MCF 10A (cell line): ENCODE data around the gene CTBP2. TPM values are rescaled to one million over a fixed set of nuclear protein-coding genes. Genes with fewer than 3 reads are reported as not detected.

Source experiments
- BruUV-seq: library from RNA; stranded (reverse); fragments of 400-500 nt; replicated peaks from 2 replicates; lab custom pipeline; 2021; lab: Mats Ljungman, UMichigan
- CTCF ChIA-PET: fragments of 300-600 bp; sonication (Branson Sonifier 250); formaldehyde crosslinking; extraction: SDS; loops from one replicate; lab custom pipeline; 2021; ENCODE audit warnings: antibody characterized with exemption, inconsistent platforms; lab: Yijun Ruan, JAX
- POLR2A ChIA-PET: fragments of 300-600, 350-650 bp; sonication (Branson Sonifier 250); formaldehyde crosslinking; extraction: SDS; loops from one replicate; lab custom pipeline; 2020; ENCODE audit warnings: antibody characterized with exemption, inconsistent platforms; lab: Yijun Ruan, JAX
- DNase-seq: peaks from one replicate; pipeline ENCODE4 v3.0.0-alpha.2; 2018; ENCODE audit not compliant: unreplicated experiment
- H3K27ac Mint-ChIP-seq: one replicate; pipeline ENCODE4 v1.8.0; 2022; ENCODE audit warnings: mild to moderate bottlenecking, low read depth, mixed read lengths; ENCODE audit not compliant: unreplicated experiment
- H3K27me3 Mint-ChIP-seq: one replicate; pipeline ENCODE4 v1.8.0; 2022; ENCODE audit warnings: mixed read lengths; ENCODE audit not compliant: insufficient read depth, unreplicated experiment
- H3K36me3 Mint-ChIP-seq: one replicate; pipeline ENCODE4 v1.8.0; 2022; ENCODE audit warnings: mild to moderate bottlenecking, moderate library complexity, mixed read lengths; ENCODE audit not compliant: insufficient read depth, unreplicated experiment
- H3K4me1 Mint-ChIP-seq: one replicate; pipeline ENCODE4 v1.8.0; 2022; ENCODE audit warnings: mixed read lengths; ENCODE audit not compliant: insufficient read depth, unreplicated experiment
- H3K4me3 Mint-ChIP-seq: one replicate; pipeline ENCODE4 v1.8.0; 2022; ENCODE audit warnings: mild to moderate bottlenecking, moderate library complexity, mixed read lengths; ENCODE audit not compliant: unreplicated experiment
- H3K9me3 Mint-ChIP-seq: one replicate; pipeline ENCODE4 v1.8.0; 2022; ENCODE audit warnings: mixed read lengths; ENCODE audit not compliant: unreplicated experiment
- CTCF ChIP-seq: fragments of 200-600 bp; IDR thresholded peaks from one replicate; pipeline ENCODE4 v1.8.0; 2022; ENCODE audit warnings: antibody characterized with exemption, mild to moderate bottlenecking; ENCODE audit not compliant: unreplicated experiment
- intact Hi-C: fragments of 100-400 bp; cut with micrococcal nuclease; formaldehyde crosslinking; loops from 2 replicates; pipeline ENCODE4 v1.14.1; 2022
- total RNA-seq: library from RNA; stranded (reverse); gene quantifications from 2 replicates; pipeline ENCODE4 v1.2.3, GENCODE V29; 2022

Gene CTBP2
- total RNA-seq, 1 experiment from 2014 or later, result 152 TPM

GRCh38 chr10:125092564-125093031 is 67.8 kb downstream of the CTBP2 start:
- intact Hi-C loops, result no loop called here
- ChIA-PET POLR2A (no interaction called here), CTCF (interaction anchor here (1.0 kb wide), 1 partner anchor 251 kb away, joined by 3 read pairs; no protein-coding TSS in a partner anchor)
- DNase-seq, result no peak
- Mint-ChIP-seq H3K4me3 (no peak overlapping the region), H3K27me3 (no peaks in the 10 kb centered on the region), H3K27ac (no peak overlapping the region), H3K4me1 (peaks cover 42% of the 10 kb centered on the region), H3K9me3 (no peaks in the 10 kb centered on the region), H3K36me3 (peaks cover 27% of the 10 kb centered on the region)
- no TSS peak for BruUV-seq
- TF ChIP-seq CTCF, result no peak

- no peak for TF ChIP-seq CTCF
- peaks cover 45% of the 10 kb centered on the region for H3K4me1 Mint-ChIP-seq
- H3K36me3 Mint-ChIP-seq, result peaks cover 30% of the 10 kb centered on the region
- ChIA-PET POLR2A (no interaction called here), CTCF (interaction anchor here (0.6 to 1.6 kb wide), 3 partner anchors 30 to 252 kb away, joined by 3 to 9 read pairs (median 3); no protein-coding TSS in a partner anchor)
- intact Hi-C loops, result no loop called here
- H3K27ac Mint-ChIP-seq, result peak overlapping the region; percentile 23
- DNase-seq, result no peak
- H3K4me3 Mint-ChIP-seq, result no peak overlapping the region
- no TSS peak for BruUV-seq
- no peaks in the 10 kb centered on the region for H3K27me3 Mint-ChIP-seq
- no peaks in the 10 kb centered on the region for H3K9me3 Mint-ChIP-seq
These were observed 68.5 kb downstream of the CTBP2 start for GRCh38 chr10:125091891-125092290.

- intact Hi-C loops, result no loop called here
- no peak overlapping the region for H3K4me3 Mint-ChIP-seq
- peaks cover 33% of the 10 kb centered on the region for H3K36me3 Mint-ChIP-seq
- DNase-seq, result no peak
- ChIA-PET CTCF (interaction anchor here (1.1 to 1.4 kb wide), 3 partner anchors 14 to 80 kb away, joined by 3 to 5 read pairs (median 3); no protein-coding TSS in a partner anchor), POLR2A (interaction anchor here (0.7 to 2.4 kb wide), 3 partner anchors 34 to 286 kb away, joined by 3 to 10 read pairs (median 3); partner anchors contain the start of gene CTBP2)
- H3K4me1 Mint-ChIP-seq, result peaks cover 47% of the 10 kb centered on the region
- H3K27me3 Mint-ChIP-seq, result no peaks in the 10 kb centered on the region
- no peaks in the 10 kb centered on the region for H3K9me3 Mint-ChIP-seq
- no peak for TF ChIP-seq CTCF
- H3K27ac Mint-ChIP-seq, result peak overlapping the region; percentile 31
- no TSS peak for BruUV-seq
These were observed 70.9 kb downstream of the CTBP2 start for GRCh38 chr10:125089469-125089868.

- peak overlapping the region; percentile 76 for H3K27ac Mint-ChIP-seq
- DNase-seq, result no peak
- intact Hi-C loops, result no loop called here
- BruUV-seq, result no TSS peak
- no peaks in the 10 kb centered on the region for H3K9me3 Mint-ChIP-seq
- H3K4me1 Mint-ChIP-seq, result peaks cover 47% of the 10 kb centered on the region
- H3K36me3 Mint-ChIP-seq, result peaks cover 47% of the 10 kb centered on the region
- POLR2A ChIA-PET, result interaction anchor here (1.0 to 2.5 kb wide), 7 partner anchors 9 to 70 kb away, joined by 5 to 13 read pairs (median 10); no protein-coding TSS in a partner anchor
- TF ChIP-seq CTCF, result no peak
- no peaks in the 10 kb centered on the region for H3K27me3 Mint-ChIP-seq
- H3K4me3 Mint-ChIP-seq, result peak overlapping the region; percentile 8
- CTCF ChIA-PET, result interaction anchor here (0.6 to 1.5 kb wide), 7 partner anchors 17 to 515 kb away, joined by 3 to 5 read pairs (median 3); no protein-coding TSS in a partner anchor
These were observed 72.5 kb downstream of the CTBP2 start for GRCh38 chr10:125087897-125088215.
